Mesenteric fat pad (tissue), 1 donor: ENCODE measurements around the gene CIRBP. TPM values are rescaled to one million over a fixed set of nuclear protein-coding genes. Genes with fewer than 3 reads are reported as not detected.

Experiments used
- DNase-seq: peaks from one replicate; pipeline ENCODE4 v3.0.0-alpha.2; 2020; ENCODE audit warnings: low spot score
- total RNA-seq: library from RNA; stranded (reverse); fragmentation: NEBNext Ultra II Directional; extraction: Animal tissue kit (Norgen Biotek cat#: 25700); gene quantifications from one replicate; pipeline ENCODE4 v1.2.1, GENCODE V29; 2021
- donor health status: DM: yes; HTN: yes; CAD: no.

The CIRBP gene
- total RNA-seq, 1 donor from 2014 or later, result 243 TPM

GRCh38 chr19:1254081-1254527 is 15.0 kb upstream of the CIRBP start:
- DNase-seq, result no peak

DNA sequence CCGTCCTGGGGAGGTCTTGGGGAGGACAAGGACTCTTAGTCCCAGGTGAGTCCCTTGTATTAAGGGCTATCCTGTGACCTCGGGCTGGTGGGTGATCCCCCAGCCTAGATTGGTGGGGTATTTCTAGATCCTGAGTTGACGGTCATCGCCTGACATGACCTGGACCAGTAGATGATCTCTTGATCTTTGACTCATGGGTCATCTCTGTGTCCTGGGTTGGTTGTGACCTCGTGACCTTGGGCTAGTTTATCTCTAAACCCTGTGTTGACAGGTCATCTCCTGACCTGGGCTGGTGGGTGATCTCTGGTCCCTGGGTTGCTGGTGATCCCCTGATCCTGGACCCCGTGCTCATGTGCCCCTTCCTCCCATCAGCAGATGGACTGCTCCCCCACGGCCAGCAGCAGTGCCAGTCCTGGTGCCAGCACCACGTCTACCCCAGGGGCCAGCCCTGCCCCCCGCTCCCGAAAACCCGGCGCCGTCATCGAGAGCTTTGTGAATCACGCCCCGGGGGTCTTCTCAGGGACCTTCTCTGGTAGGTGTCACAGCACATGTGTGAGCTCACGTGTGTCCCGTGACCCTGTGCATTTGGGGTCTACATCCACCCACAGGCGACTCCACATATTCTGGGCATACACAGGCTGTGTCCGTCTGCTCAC is 14.5 kb upstream of the CIRBP start:
- no peak for DNase-seq

DNA sequence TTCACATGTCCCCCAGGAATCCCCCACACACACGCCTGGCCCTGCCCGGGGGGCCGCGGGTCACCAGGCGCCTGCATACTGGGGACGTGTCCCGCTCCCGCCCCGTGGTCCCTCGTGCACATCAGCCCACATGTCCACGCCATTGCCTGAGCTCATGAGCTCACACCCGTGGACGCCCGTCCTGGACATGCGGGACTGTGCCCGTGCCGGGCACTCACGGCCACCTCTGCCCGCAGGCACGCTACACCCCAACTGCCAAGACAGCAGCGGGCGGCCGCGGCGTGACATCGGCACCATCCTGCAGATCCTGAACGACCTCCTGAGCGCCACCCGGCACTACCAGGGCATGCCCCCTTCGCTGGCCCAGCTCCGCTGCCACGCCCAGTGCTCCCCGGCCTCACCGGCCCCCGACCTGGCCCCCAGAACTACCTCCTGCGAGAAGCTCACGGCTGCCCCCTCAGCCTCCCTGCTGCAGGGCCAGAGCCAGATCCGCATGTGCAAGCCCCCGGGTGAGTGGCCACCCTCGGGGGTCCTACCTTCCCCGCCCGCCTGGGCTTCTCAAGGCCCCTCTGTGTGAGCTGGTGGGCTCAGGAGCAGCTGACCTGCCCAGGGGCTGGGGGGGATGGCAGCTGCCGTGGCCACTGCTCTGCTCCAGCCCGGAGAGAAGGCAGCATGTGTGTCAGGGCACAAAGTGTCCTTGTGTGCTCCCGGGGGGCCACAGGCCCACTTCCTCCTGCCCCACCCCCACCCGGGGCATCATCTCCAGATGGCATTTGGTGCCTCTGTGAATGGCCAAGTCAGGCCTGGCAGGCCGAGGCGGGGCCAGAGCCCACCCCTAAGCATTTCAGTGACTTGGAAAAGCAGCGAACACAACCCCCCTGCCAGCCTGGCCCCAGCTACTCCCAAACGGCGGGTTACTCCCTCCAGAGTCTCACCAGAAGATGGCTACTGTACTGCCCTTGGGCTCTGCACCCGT is 13.7 kb upstream of the CIRBP start:
- no peak for DNase-seq

DNA sequence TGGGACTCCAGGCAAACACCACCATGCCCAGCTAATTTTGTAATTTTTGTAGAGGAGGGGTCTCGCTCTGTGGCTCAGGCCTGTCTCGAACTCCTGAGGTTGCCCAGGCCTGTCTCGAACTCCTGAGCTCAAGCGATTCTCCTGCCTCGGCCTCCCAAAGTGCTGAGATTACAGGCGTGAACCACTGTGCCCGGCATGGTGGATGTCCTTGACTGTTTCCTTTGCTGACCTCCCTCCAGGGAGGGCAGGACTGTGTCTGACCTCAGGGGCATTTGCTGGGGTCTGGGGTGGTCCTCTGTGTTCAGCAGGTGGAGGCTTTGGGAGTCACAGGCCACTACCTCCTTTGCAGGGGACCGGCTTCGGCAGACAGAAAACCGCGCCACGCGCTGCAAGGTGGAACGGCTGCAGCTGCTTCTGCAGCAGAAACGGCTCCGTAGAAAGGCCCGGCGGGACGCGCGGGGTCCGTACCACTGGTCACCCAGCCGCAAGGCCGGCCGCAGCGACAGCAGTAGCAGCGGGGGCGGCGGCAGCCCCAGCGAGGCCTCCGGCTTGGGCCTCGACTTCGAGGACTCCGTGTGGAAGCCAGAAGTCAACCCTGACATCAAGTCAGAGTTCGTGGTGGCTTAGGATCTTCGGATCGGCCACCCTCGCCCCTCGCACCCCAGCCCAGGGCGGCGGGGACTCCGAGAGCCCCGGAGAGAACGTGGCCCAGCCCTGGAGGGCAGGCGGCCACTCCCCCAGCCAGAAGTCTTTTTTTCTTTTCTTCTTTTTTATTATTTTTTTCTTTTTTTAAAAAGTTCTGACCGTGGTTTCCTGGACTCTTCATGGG is 12.3 kb upstream of the CIRBP start:
- DNase-seq, result no peak

DNA sequence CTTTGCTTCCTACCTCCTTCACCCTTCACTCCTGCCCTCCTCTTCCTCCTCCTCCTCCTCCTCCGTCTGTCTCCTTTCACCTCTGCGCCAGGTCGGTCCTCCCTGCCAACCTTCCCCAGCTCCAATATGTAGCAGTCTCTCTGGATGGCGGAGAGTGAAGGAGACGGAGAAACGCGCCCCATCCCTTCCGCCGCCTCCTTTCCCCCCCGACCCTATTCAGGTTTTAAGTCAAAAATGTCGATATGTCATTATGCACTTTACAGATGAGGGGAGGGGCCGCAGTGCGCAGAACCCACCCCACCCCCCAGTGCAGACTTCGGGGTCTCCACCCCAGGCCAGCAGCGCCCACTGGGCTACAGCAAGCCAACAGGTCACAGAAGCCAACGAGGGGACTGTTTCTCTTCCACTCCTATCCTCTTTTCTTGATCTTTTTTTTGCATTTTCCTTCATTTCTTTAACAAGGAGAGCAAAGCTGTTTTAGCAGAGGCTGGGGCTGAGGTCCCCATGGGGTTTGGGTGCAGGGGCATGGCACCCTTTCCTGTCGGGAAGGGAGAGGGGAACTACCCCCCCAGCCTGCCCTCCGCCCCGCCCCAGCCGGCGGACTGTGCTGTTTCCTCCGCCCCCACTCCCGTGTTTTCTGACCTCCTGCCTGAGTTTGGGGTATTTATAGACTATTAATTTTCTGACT is 11.5 kb upstream of the CIRBP start:
- DNase-seq, result no peak

DNA sequence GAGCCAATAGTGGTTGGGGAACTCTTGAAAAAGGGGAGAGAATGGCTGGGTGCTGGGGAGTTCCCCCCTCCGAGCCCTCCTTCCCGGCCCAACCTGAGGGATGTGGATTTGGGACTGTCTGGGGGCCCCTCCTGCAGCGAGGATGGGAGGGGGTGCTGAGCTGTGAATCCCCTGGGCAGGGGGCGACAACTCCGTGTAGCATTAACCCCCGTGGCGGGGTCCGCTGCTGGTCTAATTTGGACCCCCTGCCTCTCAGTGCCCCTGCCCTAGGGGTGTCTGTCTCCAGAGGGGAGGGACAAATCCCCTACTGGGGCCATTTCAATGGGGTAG is 11.0 kb upstream of the CIRBP start:
- no peak for DNase-seq

- no peak for DNase-seq
These were observed 10.4 kb upstream of the CIRBP start for GRCh38 chr19:1258707-1259205.

DNA sequence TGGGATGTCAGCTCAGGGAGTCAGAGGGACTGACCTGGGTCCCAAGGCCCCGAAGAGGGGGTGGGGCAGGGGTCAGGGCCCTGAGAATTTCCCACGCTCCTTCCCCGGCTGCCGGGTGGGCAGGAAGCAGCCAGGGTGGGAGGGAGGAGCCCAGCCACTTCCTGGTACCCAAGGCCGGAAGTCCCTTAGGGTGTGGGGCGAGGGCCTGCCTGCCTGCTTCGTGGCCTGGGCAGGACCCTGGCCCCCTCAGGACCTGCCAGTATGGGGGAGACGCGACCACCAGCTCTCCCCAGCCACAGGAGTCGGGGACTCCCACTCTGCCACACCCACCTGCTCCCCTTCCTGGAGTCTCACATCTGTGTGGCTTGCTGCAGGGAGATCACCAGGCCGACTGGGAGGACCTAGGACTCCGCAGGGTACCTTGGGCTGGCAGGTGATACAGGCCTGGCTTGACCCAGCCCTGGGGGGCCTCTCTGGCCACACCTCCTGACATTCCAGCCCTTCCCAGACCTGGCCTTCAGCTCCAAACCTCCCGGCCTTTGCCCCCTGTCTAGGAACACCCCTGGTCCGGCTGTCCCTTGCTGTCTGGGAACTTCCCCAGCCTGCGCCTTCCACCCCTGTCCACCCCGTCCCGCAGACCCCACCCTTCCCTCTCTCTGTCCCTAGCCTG is 9.8 kb upstream of the CIRBP start:
- DNase-seq, result no peak

GRCh38 chr19:1259876-1260748 is 9.0 kb upstream of the CIRBP start:
- DNase-seq, result no peak

- peak; percentile 100 for DNase-seq
These were observed 8.2 kb upstream of the CIRBP start for GRCh38 chr19:1260749-1261537.

GRCh38 chr19:1261538-1261797 is 7.7 kb upstream of the CIRBP start:
- DNase-seq, result no peak

- no peak for DNase-seq
These were observed 7.1 kb upstream of the CIRBP start for GRCh38 chr19:1261798-1262622.

- DNase-seq, result no peak
These were observed 6.5 kb upstream of the CIRBP start for GRCh38 chr19:1262623-1263123.

DNA sequence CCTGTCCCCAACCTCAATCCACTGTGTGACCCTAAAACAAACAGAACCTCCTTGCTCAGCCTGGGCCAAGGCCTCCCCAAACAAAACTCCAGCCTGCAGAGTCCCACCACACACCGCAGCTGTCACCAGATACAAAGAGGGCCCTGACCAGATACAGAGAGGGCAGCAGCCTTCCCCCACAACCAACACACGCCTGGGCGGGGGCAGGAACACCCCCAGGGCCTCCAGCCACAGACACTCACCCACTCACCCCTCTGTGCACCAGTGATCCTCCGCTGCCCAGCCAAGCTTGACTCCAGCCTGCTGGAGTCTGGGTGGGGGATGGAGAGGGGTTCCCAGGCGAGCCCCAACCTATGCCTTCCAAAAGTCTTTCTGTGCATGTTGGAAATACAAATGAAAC is 5.9 kb upstream of the CIRBP start:
- no peak for DNase-seq

GRCh38 chr19:1264801-1265614 is 4.1 kb upstream of the CIRBP start:
- no peak for DNase-seq

DNA sequence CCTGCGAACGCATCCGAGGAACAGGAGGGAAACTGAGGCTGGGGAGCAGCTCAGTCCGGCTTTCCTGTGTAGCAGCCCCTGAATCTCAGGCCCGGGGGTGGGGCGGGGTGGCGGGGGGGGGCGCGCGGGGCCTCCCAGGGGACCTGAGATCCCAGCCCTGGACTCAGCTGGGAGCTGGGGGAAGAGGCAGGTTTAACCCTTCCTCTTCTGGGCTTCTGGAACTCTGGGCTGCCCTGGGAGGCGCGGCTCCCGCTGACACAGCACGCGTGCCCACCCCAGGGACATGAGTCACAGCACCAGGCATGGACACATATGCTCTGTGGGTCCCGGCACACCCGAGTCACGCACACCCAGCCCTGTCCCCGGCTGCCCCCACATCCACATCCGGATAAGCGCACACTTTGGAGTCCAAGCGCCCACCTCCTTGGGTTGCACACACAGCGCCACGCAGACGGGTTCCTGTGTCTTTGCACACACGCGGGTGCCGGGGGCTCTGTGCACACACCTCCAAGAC is 3.5 kb upstream of the CIRBP start:
- DNase-seq, result no peak
